Right lobe of liver (tissue), 4 donors: ENCODE measurements around the gene ANKRD44.

Experiments used
- CTCF ChIP-seq, 4 donors: fragments of 200-600 bp in 3 of 4; fragments of 450-650 bp in 1 of 4; IDR thresholded peaks; one replicate each; pipeline versions ENCODE4 v1.5.1 to v1.8.0; 2016 to 2022; ENCODE audit warnings: antibody characterized with exemption in 4 of 4, mild to moderate bottlenecking in 2 of 4
- POLR2A ChIP-seq: fragments of 450-650 bp; IDR thresholded peaks from one replicate; pipeline ENCODE4 v1.6.1; 2017; ENCODE audit warnings: antibody characterized with exemption, mild to moderate bottlenecking
- donor health status: DM: no; HTN: no; CAD: no.
- donor health status: DM: no; HTN: no; CAD: no.
- donor health status: DM: no; HTN: yes; CAD: no.

- TF ChIP-seq CTCF (IDR thresholded peaks at IDR 0.05) = no peak
- TF ChIP-seq POLR2A = no peak
Observed at GRCh38 chr2:197251163-197251562, 59.4 kb downstream of the ANKRD44 start.
